ENCODE results near the gene MRGPRD.
A peak's percentile ranks its signal among the peaks of the same experiment; 100 is the strongest.
"Not testable (repeated sequence)": the region's sequence is repeated elsewhere in the genome, so short reads cannot be mapped to it uniquely, and the experiment has no call there.

The MRGPRD gene

DNA sequence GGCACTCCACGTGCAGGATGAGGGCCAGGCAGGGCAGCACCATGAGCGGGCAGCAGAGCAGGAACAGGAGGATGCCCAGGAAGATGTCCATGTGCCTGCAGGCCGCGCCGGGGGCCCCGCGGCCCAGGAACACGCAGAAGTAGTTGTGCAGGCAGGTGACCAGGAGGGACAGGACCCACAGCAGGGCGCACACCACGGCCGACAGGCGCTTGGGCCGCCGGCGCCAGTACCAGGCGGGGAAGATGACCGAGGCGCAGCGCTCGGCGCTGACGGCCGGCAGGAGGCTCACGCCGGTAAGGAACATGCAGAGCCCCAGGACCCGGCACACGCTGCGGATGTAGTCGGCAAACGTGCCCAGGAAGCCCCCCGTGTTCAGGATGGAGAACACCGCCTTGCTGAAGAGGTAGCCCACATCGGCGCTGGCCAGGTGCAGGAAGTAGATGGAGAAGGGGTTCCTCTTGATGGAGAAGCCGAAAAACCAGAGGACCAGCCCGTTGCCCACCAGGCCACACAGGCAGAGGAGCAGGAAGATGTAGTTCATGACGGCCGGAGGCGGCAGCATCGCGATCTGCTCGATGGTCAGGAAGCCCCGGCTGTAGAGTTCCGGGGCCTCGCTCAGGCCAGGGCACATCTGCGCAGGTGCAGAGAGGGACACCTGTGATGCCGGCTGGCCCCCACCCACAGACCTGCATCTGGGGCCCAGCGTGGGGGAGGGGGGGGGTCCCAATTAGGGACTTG, 25.0 kb upstream of the MRGPRD start:
- DNase-seq = no peak

GRCh38 chr11:69005183-69005630, 24.4 kb upstream of the MRGPRD start:
- DNase-seq = no peak

DNA sequence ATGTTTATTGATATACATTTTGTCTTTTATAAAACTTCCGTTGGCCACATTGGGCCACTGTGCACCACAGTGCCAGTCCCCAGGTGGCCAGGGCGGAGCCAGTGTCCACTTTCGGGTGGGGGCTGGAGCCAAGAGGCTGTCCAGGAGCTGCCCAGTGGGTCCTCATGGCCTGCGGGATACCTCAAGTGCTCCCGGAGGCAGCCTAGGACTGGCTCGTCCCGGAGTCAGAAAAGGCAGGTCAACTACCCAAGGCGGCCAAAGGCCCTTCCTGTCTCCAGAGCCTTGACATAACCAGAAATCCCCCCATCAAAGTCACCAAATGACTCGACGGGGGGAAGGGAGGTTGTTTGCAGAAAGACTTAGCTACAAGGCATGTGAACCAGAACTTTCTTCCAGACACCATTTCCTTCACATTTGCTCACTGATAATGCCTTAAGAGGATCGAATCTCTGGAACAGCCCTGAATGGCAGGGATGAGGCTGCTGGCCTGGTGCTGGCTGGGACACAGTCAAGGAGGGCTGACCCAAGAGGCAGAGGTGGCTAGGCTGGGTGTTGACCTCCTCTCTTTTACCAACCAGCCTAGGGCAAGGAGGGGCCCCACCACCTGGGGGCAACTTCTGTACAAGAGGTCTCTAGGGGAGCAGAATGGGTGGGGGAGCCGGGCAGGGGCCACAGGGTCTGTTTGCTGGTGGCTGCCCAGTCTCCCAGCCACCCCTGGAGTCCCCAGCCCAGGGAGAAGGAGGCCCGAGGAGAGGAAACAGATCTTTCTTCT, 23.8 kb upstream of the MRGPRD start:
- DNase-seq = no peak

- no peak for DNase-seq
These were observed 23.1 kb upstream of the MRGPRD start for GRCh38 chr11:69003866-69004367.

- no peak for DNase-seq
These were observed 22.6 kb upstream of the MRGPRD start for GRCh38 chr11:69003301-69003865.

DNA sequence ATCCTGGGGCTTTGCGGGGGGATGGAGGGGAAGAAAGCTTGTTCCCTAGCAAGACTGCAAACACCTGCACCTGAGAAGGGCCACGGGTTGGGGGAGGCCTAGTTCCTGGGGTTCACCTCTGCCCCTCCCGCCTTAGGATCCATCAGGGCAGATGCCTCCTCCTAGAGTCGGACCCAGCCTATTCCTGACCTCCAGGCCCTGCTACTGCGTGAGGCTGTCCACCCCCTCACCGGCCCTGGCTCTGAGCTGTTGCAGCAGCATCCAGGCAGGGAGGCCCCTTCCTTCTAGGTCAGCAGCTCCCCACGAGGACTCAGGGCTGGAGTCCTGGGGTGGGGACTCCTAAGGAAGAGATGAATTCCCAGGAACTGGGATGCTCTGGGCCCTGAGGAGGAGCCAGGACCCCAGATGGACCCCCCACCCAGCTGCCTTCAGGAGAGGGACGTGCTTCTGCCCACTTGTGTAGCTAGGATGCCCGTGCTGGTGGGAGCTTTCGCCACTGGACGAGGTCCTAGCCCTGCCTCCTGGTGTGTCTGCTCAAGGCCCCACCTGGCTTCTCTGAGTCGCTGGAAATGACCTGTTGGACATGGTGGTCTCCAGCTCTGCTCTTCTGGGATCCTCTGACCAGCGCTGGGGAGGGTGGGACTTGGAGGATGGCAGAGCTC, 21.9 kb upstream of the MRGPRD start:
- DNase-seq = no peak

DNA sequence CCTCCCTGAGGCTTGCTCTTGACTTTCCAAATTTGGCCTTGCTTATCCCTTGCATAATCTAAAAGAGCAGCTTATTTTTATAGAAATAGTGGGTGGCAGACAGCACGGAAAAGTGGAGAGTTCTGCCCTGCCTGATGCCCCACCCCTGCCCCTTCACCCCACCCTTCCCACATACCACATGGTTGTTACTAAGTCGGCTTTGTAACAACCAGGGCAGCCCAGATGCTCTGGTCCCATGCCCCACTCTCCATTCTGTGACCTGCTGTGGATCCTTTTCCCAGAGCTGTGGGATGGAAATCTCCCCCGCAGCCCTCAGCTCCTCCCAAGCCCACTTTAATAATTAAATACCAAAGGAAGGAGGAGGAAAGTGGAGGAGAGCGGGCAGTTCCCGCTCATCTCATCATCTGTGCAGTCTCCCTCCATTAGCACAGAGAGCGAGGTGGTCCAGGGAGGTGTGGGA, 21.4 kb upstream of the MRGPRD start:
- DNase-seq = no peak

DNA sequence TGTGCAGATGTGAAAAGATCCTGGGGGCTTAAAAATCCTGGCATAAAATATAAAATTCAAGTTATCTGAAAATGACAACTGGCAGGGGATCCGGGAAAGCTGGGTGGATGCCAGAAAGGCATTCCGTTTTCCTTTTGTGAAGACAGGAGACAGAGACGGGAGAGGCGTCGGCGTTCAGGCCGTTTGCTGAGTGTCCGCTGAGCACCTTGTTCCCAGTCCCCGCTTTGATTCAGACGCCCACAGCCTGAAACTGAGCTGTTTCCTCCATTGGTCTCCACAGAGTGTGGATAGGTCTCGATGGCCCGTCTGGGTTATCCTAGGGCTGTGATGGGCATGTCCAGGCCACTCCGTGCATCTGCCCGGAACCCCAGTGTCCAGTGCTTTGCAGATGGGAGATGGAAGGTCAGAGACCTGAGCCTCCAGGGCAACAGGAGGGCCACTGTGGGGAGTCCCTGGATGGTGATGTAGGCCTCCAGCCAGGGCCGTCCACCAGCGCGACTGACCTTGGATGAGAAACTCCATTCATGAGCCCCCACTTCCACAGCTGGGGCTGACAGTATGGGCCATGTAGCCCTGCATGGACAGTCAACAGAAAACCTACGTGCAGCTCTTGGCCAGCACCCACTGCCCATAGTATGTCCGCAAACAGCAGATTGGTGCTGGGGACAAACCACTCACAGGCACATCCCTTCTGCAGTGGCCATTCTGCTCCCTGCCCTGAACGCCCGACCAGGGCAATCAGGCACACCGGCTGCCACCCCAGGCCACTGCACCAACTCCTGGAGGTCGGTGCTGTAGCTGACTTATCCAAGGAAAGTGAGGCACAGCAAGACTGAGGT, 20.7 kb upstream of the MRGPRD start:
- no peak for DNase-seq

GRCh38 chr11:69000831-69001242, 20.1 kb upstream of the MRGPRD start:
- DNase-seq = no peak

DNA sequence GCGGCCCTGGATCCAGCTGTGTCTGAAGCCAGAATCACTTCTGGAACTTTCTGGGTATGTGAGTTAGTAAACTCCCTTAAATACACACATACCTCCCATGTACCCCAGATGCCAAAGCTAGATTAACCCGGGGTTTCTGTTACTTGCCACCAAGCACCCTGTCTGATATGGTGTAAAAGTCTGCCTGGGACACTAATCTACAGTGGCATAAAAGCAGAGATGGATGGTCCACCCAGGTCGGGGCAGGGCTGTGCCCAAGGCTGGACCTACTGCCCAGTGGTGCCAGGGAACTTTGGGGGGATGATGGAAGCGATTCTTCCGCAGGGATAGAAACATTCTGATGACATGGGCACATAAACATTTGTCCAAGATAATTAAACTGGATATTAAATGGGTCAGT, 19.6 kb upstream of the MRGPRD start:
- no peak for DNase-seq

GRCh38 chr11:68999748-69000355, 19.1 kb upstream of the MRGPRD start:
- not testable (repeated sequence) for DNase-seq

GRCh38 chr11:68999093-68999747, 18.4 kb upstream of the MRGPRD start:
- DNase-seq = no peak

- DNase-seq = peak; percentile 89
These were observed 17.7 kb upstream of the MRGPRD start for GRCh38 chr11:68998390-68998911.

DNA sequence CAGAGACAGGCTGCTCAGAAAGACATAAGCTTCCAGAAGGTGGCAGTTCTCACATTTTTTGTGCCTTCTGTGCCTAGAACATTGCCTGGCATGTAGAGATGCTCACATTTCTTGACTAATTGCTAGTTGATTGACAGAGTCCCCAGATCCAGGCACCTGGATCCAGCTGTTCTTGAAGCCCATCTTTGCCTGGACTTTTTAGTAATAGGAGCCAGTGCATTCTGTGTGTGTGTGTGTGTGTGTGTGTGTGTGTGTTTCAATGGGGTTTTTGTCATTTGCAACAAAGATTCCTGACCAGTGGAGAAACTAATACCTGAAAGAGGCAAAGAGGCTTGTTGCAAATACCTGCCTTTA, 17.2 kb upstream of the MRGPRD start:
- DNase-seq = no peak

DNA sequence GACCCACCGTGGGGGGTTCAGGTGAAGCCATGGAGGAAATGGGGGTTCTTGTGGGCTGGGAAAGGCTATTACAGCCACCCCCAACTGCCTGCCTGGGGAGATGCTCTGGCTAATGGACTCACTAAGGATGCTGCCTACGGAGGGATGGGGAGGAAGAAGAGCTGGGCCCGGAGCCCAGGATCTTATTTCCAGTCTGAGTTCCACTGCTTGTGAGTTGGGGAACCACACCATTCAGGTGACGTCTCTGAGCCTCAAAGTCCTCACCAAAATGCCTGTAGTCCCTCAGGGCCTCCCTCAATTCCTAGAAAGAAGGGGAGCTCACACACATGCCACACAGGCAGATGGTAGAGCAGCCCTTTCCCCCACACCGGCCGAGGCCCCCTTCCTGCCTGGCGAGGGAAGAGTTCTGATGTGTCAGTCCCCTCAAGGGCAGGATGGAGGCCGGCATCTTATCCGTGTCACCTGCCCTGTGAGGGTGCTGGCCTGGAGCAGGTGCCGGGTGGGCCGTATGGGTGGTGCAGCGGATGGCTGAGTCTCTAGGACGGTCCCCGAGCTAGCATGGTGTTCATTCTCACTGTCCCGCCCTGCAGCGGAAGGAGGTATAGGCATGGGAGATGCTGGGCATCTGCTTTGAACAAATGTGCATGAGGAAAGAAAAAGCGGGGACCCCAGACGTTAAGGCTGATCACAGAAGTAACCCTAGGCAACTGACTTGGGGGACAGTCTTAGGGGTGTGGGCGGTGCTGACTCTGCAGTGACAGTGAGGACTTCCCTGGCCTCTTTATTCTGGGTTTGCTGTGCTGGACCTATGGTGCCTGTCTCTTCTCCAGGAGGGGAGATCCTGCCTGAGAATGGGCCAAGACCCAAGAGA, 16.6 kb upstream of the MRGPRD start:
- DNase-seq = no peak

- DNase-seq = no peak
These were observed 15.8 kb upstream of the MRGPRD start for GRCh38 chr11:68996376-68997123.

DNA sequence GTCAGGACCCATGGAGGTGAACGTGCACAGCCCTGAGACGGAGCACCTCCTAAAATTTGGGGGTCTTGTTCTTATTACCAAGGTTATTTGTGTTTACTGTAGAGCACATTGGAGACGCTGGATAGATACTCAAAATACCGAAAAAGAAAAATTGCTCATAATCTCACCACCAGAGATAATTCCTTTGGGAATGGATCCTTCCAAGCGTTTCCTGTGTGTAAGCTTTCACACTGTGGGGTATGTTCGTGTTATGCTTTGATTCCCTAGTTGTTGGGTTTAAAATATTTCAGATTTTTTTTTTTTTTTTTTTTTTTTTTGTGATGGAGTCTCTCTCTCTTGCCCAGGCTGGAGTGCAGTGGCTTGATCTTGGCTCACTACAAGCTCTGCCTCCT, 14.1 kb upstream of the MRGPRD start:
- no peak for DNase-seq

GRCh38 chr11:68994161-68994893, 13.5 kb upstream of the MRGPRD start:
- no peak for DNase-seq

GRCh38 chr11:68993546-68993945, 12.8 kb upstream of the MRGPRD start:
- no peak for DNase-seq
